Nephron (organoid): ENCODE measurements around the gene CNKSR3.

ENCODE experiments used
- H3K27ac Mint-ChIP-seq, 3 experiments: 2 replicates each; pipeline ENCODE4 v1.8.0; 2020; ENCODE audit warnings: mixed read lengths in 3 of 3, mild to moderate bottlenecking in 2 of 3, moderate library complexity in 1 of 3
- H3K27me3 Mint-ChIP-seq: 2 replicates; pipeline ENCODE4 v1.8.0; 2021; ENCODE audit warnings: low read depth, mild to moderate bottlenecking, moderate library complexity, mixed read lengths
- H3K36me3 Mint-ChIP-seq: 2 replicates; pipeline ENCODE4 v1.8.0; 2020; ENCODE audit warnings: low read depth, mixed read lengths
- H3K4me1 Mint-ChIP-seq: 2 replicates; pipeline ENCODE4 v1.8.0; 2020; ENCODE audit warnings: mixed read lengths
- H3K4me3 Mint-ChIP-seq, 3 experiments: 2 replicates each; pipeline ENCODE4 v1.8.0; 2020; ENCODE audit warnings: mild to moderate bottlenecking in 3 of 3, mixed read lengths in 3 of 3, moderate library complexity in 2 of 3
- H3K9me3 Mint-ChIP-seq: 2 replicates; pipeline ENCODE4 v1.8.0; 2020; ENCODE audit warnings: mixed read lengths
- TF ChIP-seq, protein P1 (sequence below), 3 experiments: fragments of 200-600 bp; sonication (generic); IDR thresholded peaks; one replicate each; pipeline ENCODE4 v1.5.0; 2021; ENCODE audit warnings: antibody characterized with exemption in 3 of 3; ENCODE audit not compliant: unreplicated experiment in 3 of 3

Gene CNKSR3

DNA sequence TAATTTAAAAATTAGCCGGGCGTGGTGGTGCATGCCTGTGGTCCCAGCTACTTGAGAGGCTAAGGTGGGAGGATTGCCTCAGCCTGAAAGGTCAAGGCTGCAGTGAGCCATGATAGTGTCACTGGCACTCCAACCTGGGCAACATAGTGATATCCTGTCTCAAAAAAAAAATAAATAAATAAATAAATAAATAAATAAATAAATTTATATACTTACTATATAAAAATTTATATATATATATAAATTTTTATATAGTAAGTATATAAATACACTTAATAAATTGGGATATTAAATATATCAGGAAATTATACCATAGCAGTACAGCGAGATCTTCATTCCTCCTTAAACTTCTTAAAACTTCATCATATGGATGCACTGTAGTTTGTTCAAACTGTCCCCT, 130.9 kb downstream of the CNKSR3 start:
- Mint-ChIP-seq H3K36me3 (no peaks in the 10 kb centered on the region), H3K9me3 (peaks cover 3% of the 10 kb centered on the region), H3K4me3 (no peak overlapping the region), H3K4me1 (no peaks in the 10 kb centered on the region), H3K27ac (no peak overlapping the region), H3K27me3 (no peaks in the 10 kb centered on the region)
- TF ChIP-seq, protein P1, sequence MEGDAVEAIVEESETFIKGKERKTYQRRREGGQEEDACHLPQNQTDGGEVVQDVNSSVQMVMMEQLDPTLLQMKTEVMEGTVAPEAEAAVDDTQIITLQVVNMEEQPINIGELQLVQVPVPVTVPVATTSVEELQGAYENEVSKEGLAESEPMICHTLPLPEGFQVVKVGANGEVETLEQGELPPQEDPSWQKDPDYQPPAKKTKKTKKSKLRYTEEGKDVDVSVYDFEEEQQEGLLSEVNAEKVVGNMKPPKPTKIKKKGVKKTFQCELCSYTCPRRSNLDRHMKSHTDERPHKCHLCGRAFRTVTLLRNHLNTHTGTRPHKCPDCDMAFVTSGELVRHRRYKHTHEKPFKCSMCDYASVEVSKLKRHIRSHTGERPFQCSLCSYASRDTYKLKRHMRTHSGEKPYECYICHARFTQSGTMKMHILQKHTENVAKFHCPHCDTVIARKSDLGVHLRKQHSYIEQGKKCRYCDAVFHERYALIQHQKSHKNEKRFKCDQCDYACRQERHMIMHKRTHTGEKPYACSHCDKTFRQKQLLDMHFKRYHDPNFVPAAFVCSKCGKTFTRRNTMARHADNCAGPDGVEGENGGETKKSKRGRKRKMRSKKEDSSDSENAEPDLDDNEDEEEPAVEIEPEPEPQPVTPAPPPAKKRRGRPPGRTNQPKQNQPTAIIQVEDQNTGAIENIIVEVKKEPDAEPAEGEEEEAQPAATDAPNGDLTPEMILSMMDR (IDR thresholded peaks at IDR 0.05; ENCODE audit: unreplicated experiment in 3 of 3), result no peak

DNA sequence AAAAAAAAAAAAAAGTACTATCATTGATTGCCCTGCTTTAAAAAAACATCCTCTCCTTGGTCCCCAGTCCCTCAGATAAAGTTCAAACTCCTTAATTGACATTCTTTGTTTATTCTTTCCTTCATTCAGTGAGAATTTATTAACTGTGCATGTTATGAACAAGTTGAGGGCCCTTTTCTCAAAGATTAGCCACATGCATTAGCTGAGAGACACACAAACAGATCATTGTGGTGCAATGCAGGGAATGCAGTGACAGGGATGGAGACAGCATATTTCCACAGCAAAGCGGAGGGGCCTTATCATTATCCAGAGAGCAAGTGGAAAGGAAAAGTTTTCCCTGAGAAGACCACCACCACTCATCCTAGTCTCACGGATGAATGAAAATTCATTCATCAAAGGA, 132.0 kb downstream of the CNKSR3 start:
- H3K27ac Mint-ChIP-seq, result no peak overlapping the region
- no peaks in the 10 kb centered on the region for H3K27me3 Mint-ChIP-seq
- TF ChIP-seq, protein P1 (IDR thresholded peaks at IDR 0.05; ENCODE audit: unreplicated experiment in 3 of 3), result no peak
- no peaks in the 10 kb centered on the region for H3K4me1 Mint-ChIP-seq
- peaks cover 3% of the 10 kb centered on the region for H3K9me3 Mint-ChIP-seq
- no peaks in the 10 kb centered on the region for H3K36me3 Mint-ChIP-seq
- H3K4me3 Mint-ChIP-seq, result no peak overlapping the region

DNA sequence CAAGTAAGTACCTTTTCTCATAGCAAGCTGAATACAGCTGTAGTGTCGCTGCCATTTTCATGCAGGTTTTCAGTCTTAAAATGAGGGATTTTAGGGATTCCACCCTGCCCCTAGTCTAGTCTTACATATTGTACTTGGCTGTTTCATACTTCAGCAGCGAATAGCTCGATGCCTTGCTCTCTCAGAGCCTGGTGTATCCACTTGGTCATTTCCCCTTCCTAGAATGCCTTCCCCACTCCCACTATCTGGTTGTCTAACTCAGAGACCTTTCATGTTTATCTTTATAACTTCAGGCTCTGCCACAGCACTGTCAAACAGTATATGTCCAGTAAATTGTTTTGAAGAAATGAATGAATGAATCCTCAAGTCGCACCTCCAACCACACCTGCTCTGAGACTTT, 132.8 kb downstream of the CNKSR3 start:
- Mint-ChIP-seq H3K4me3 (no peak overlapping the region), H3K36me3 (no peaks in the 10 kb centered on the region), H3K4me1 (no peaks in the 10 kb centered on the region), H3K9me3 (peaks cover under 1% of the 10 kb centered on the region), H3K27ac (no peak overlapping the region), H3K27me3 (no peaks in the 10 kb centered on the region)
- TF ChIP-seq, protein P1 (IDR thresholded peaks at IDR 0.05; ENCODE audit: unreplicated experiment in 3 of 3), result no peak

DNA sequence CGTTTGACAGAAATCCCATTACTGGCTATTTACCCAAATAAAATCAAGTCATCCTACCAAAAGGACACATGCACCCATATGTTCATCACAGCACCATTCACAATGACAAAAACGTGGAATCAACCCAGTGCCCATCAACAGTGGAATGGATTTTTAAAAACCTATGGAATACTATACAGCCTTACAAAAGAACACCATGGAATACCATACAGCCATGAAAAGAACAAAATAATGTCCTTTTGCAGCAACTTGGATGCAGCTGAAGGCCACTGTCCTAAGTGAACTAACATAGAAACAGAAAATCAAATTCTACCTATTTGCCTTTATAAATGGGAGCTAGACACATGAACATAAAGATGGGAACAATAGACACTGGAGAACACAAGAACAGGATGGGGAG, 136.5 kb downstream of the CNKSR3 start:
- H3K27me3 Mint-ChIP-seq, result no peaks in the 10 kb centered on the region
- H3K4me3 Mint-ChIP-seq, result no peak overlapping the region

DNA sequence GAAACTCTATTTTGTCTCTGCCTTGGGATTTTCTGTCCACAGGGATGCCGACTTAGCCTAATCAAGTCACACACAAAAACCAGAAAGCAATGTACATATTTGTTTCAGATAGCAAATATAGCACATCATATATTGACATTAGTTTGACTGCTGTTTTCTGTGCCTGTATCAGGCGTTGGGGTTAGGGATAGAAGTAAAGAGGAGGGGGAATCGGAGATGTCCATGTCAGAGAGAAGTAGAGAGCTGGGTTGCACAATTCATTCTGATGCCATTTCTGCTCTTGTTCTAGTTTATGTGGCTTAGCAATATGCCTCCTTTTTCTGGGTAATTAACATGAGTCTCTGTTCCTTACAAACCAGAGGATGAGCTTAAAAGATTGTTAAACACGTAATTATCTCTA, 139.2 kb downstream of the CNKSR3 start:
- H3K27me3 Mint-ChIP-seq, result no peaks in the 10 kb centered on the region
- H3K4me3 Mint-ChIP-seq, result no peak overlapping the region
- H3K4me1 Mint-ChIP-seq, result no peaks in the 10 kb centered on the region
- H3K36me3 Mint-ChIP-seq, result no peaks in the 10 kb centered on the region
- H3K27ac Mint-ChIP-seq, result no peak overlapping the region
- H3K9me3 Mint-ChIP-seq, result no peaks in the 10 kb centered on the region
- TF ChIP-seq, protein P1 (IDR thresholded peaks at IDR 0.05; ENCODE audit: unreplicated experiment in 3 of 3), result no peak

More for the DNA sequence above, 136.5 kb downstream of the CNKSR3 start:
- Mint-ChIP-seq H3K27ac (no peak overlapping the region), H3K9me3 (no peaks in the 10 kb centered on the region), H3K4me1 (no peaks in the 10 kb centered on the region), H3K36me3 (no peaks in the 10 kb centered on the region)
- TF ChIP-seq, protein P1 (IDR thresholded peaks at IDR 0.05; ENCODE audit: unreplicated experiment in 3 of 3), result no peak

DNA sequence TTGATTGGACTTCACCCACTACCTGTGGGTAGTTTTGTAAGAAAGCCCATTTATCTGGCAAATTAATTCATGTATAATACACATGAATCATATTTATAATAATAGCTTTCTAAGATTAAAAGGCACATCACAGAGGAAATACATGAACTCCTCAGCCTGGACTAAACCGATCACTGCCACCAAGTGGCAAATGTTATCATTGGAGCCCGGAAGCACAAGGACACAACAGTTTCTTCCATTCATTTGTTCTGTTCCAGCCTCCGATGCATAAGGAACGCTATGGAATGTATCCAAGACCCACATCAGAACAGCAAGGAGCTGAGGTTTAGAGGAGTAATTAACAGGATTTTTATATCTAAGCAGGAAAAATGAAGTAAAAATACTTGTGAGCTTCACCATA, 139.9 kb downstream of the CNKSR3 start:
- no peak overlapping the region for H3K4me3 Mint-ChIP-seq
- TF ChIP-seq, protein P1 (IDR thresholded peaks at IDR 0.05; ENCODE audit: unreplicated experiment in 3 of 3), result peak; percentile 44 to 51 (median 46)

More for the DNA sequence above, 139.9 kb downstream of the CNKSR3 start:
- Mint-ChIP-seq H3K9me3 (no peaks in the 10 kb centered on the region), H3K27ac (peak overlapping the region in 2 of 3 experiments; percentile 15 to 60), H3K4me1 (no peaks in the 10 kb centered on the region), H3K27me3 (no peaks in the 10 kb centered on the region), H3K36me3 (no peaks in the 10 kb centered on the region)
